ENCODE measurements around the gene GLUD1. TPM values are rescaled to one million over a fixed set of nuclear protein-coding genes. Genes with fewer than 3 reads are reported as not detected.
"Not testable (repeated sequence)": the region's sequence is repeated elsewhere in the genome, so short reads cannot be mapped to it uniquely, and the experiment has no call there.

The GLUD1 gene
- total RNA-seq, 2 experiments from 2014 or later, result 94.7 to 99.6 TPM

DNA sequence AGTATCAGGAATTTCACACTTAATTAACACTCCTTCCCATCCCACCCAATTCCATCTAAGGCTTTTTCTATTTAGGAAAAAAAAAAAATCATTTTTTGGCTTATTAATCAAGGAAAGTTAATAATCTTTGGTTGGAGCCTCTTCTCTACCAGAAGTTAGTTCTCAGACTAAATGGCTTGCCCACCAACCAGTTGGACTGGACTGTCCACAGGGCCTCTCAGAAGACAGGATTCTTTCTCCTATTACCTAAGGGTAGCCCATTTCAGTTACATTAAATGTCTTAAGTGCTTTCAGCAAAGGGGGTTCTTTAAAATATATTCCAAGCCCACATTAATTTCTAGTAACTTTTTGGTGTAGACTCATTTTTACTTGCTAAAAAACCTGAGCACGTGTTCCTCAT is 35.2 kb downstream of the GLUD1 start:
- DNase-seq (no peak), ATAC-seq (no peak)
- no peak overlapping the region for H3K4me3 Mint-ChIP-seq
- no peaks in the 10 kb centered on the region for H3K4me1 Mint-ChIP-seq (ENCODE audit: low read depth)
- ChIA-PET CTCF (no interaction called here), POLR2A (no interaction called here)
- H3K9me3 Mint-ChIP-seq (ENCODE audit: insufficient read depth), result no peaks in the 10 kb centered on the region
- H3K27me3 Mint-ChIP-seq (ENCODE audit: low read depth), result no peaks in the 10 kb centered on the region
- peaks cover 45% of the 10 kb centered on the region for H3K36me3 Mint-ChIP-seq (ENCODE audit: low read depth)
- H3K27ac Mint-ChIP-seq, result no peak overlapping the region

- CTCF ChIA-PET, result no interaction called here
- Mint-ChIP-seq H3K4me3 (no peak overlapping the region), H3K9me3 (ENCODE audit: insufficient read depth) (no peaks in the 10 kb centered on the region), H3K4me1 (ENCODE audit: low read depth) (no peaks in the 10 kb centered on the region), H3K27ac (no peak overlapping the region), H3K27me3 (ENCODE audit: low read depth) (no peaks in the 10 kb centered on the region), H3K36me3 (ENCODE audit: low read depth) (peaks cover 36% of the 10 kb centered on the region)
- POLR2A ChIA-PET, result no interaction called here
- ATAC-seq, result no peak
- no peak for DNase-seq
Measured at GRCh38 chr10:87058171-87058570, 36.5 kb downstream of the GLUD1 start.

GRCh38 chr10:87054373-87055295 is 40.0 kb downstream of the GLUD1 start:
- ChIA-PET CTCF (interaction anchor here (1.6 kb wide), 1 partner anchor 9 kb away, joined by 3 read pairs; no protein-coding TSS in a partner anchor), POLR2A (no interaction called here)
- Mint-ChIP-seq H3K27ac (no peak overlapping the region), H3K36me3 (ENCODE audit: low read depth) (peaks cover 35% of the 10 kb centered on the region), H3K9me3 (ENCODE audit: insufficient read depth) (no peaks in the 10 kb centered on the region), H3K4me1 (ENCODE audit: low read depth) (no peaks in the 10 kb centered on the region), H3K4me3 (no peak overlapping the region), H3K27me3 (ENCODE audit: low read depth) (no peaks in the 10 kb centered on the region)
- DNase-seq, result no peak
- ATAC-seq, result no peak

GRCh38 chr10:87053577-87054181 is 41.0 kb downstream of the GLUD1 start:
- H3K27ac Mint-ChIP-seq, result no peak overlapping the region
- ChIA-PET CTCF (interaction anchor here (1.6 kb wide), 1 partner anchor 8 kb away, joined by 3 read pairs; no protein-coding TSS in a partner anchor), POLR2A (no interaction called here)
- no peaks in the 10 kb centered on the region for H3K4me1 Mint-ChIP-seq (ENCODE audit: low read depth)
- H3K4me3 Mint-ChIP-seq, result no peak overlapping the region
- no peaks in the 10 kb centered on the region for H3K9me3 Mint-ChIP-seq (ENCODE audit: insufficient read depth)
- H3K36me3 Mint-ChIP-seq (ENCODE audit: low read depth), result peaks cover 30% of the 10 kb centered on the region
- no peaks in the 10 kb centered on the region for H3K27me3 Mint-ChIP-seq (ENCODE audit: low read depth)
- ATAC-seq, result no peak
- no peak for DNase-seq

- H3K9me3 Mint-ChIP-seq (ENCODE audit: insufficient read depth), result no peaks in the 10 kb centered on the region
- H3K36me3 Mint-ChIP-seq (ENCODE audit: low read depth), result peaks cover 31% of the 10 kb centered on the region
- no peaks in the 10 kb centered on the region for H3K27me3 Mint-ChIP-seq (ENCODE audit: low read depth)
- ChIA-PET CTCF (no interaction called here), POLR2A (no interaction called here)
- H3K4me3 Mint-ChIP-seq, result no peak overlapping the region
- no peaks in the 10 kb centered on the region for H3K4me1 Mint-ChIP-seq (ENCODE audit: low read depth)
- DNase-seq (no peak), ATAC-seq (no peak)
- no peak overlapping the region for H3K27ac Mint-ChIP-seq
Measured at GRCh38 chr10:87053111-87053510, 41.5 kb downstream of the GLUD1 start.

DNA sequence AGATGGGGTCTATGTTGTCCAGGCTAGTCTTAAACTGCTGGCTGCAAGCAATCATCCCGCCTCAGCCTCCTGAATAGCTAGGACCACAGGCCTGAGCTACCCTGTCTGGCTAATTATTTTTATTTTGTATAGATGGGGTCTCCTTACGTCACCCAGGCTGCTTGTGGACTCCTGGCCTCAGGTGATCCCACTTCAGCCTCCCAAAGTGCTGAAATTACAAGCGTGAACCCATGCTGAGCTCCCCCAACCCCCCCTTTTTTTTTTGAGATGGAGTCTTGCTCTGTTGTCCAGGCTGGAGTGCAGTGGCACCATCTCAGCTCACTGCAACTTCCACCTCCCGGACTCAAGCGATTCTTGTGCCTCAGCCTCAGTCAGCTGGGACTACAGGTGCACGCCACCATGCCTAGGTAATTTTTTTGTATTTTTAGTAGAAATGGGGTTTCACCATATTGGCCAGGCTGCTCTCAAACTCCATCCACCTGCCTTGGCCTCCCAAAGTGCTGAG is 49.2 kb downstream of the GLUD1 start:
- Mint-ChIP-seq H3K36me3 (ENCODE audit: low read depth) (peaks cover 25% of the 10 kb centered on the region), H3K27ac (no peak overlapping the region), H3K9me3 (ENCODE audit: insufficient read depth) (no peaks in the 10 kb centered on the region), H3K27me3 (ENCODE audit: low read depth) (no peaks in the 10 kb centered on the region), H3K4me1 (ENCODE audit: low read depth) (no peaks in the 10 kb centered on the region), H3K4me3 (no peak overlapping the region)
- ChIA-PET CTCF (interaction anchor here (1.0 kb wide), 1 partner anchor 9 kb away, joined by 3 read pairs; no protein-coding TSS in a partner anchor), POLR2A (no interaction called here)
- ATAC-seq, result no peak
- no peak for DNase-seq

- CTCF ChIA-PET; H3K27ac Mint-ChIP-seq; POLR2A ChIA-PET; H3K4me1 Mint-ChIP-seq (ENCODE audit: low read depth); DNase-seq; ATAC-seq; H3K9me3 Mint-ChIP-seq (ENCODE audit: insufficient read depth); H3K27me3 Mint-ChIP-seq (ENCODE audit: low read depth); H3K4me3 Mint-ChIP-seq: not testable (repeated sequence)
- H3K36me3 Mint-ChIP-seq (ENCODE audit: low read depth), result peaks cover 16% of the 10 kb centered on the region
Measured at GRCh38 chr10:87043579-87043978, 51.1 kb downstream of the GLUD1 start.

DNA sequence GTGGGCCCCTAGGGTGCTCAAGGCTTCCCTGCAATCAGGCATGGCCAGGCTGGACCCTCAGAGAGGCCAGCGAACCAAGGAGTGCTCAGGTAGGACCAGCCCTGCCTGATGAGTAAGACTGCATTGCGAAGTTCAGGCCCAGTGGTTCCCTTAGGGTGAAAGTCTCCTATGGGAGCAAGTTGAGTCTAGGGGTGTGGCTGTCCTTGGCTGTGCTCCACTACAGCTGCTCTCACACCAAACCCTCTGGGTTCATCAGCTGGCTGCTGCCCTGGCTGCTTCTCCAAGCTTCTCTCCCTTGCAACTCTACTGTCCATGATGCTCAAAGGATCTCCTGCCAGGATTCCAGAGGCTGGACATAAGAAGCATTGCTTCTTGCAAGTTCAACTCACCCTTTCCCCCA is 55.9 kb downstream of the GLUD1 start:
- no peak for ATAC-seq
- CTCF ChIA-PET, result no interaction called here
- DNase-seq, result no peak
- H3K9me3 Mint-ChIP-seq (ENCODE audit: insufficient read depth), result no peaks in the 10 kb centered on the region
- no peaks in the 10 kb centered on the region for H3K36me3 Mint-ChIP-seq (ENCODE audit: low read depth)
- no peak overlapping the region for H3K4me3 Mint-ChIP-seq
- H3K4me1 Mint-ChIP-seq (ENCODE audit: low read depth), result no peaks in the 10 kb centered on the region
- H3K27ac Mint-ChIP-seq, result no peak overlapping the region
- H3K27me3 Mint-ChIP-seq (ENCODE audit: low read depth), result peaks cover 8% of the 10 kb centered on the region
- POLR2A ChIA-PET, result no interaction called here

- no peak for ATAC-seq
- ChIA-PET POLR2A (no interaction called here), CTCF (no interaction called here)
- H3K4me3 Mint-ChIP-seq, result no peak overlapping the region
- peaks cover 10% of the 10 kb centered on the region for H3K27me3 Mint-ChIP-seq (ENCODE audit: low read depth)
- no peaks in the 10 kb centered on the region for H3K36me3 Mint-ChIP-seq (ENCODE audit: low read depth)
- DNase-seq, result no peak
- no peaks in the 10 kb centered on the region for H3K9me3 Mint-ChIP-seq (ENCODE audit: insufficient read depth)
- no peaks in the 10 kb centered on the region for H3K4me1 Mint-ChIP-seq (ENCODE audit: low read depth)
- no peak overlapping the region for H3K27ac Mint-ChIP-seq
Measured at GRCh38 chr10:87038286-87038717, 56.3 kb downstream of the GLUD1 start.

GRCh38 chr10:87036623-87037022 is 58.0 kb downstream of the GLUD1 start:
- no peak overlapping the region for H3K27ac Mint-ChIP-seq
- no peaks in the 10 kb centered on the region for H3K9me3 Mint-ChIP-seq (ENCODE audit: insufficient read depth)
- peaks cover 17% of the 10 kb centered on the region for H3K27me3 Mint-ChIP-seq (ENCODE audit: low read depth)
- ChIA-PET CTCF (no interaction called here), POLR2A (no interaction called here)
- ATAC-seq (no peak), DNase-seq (no peak)
- no peak overlapping the region for H3K4me3 Mint-ChIP-seq
- H3K36me3 Mint-ChIP-seq (ENCODE audit: low read depth), result no peaks in the 10 kb centered on the region
- H3K4me1 Mint-ChIP-seq (ENCODE audit: low read depth), result no peaks in the 10 kb centered on the region

DNA sequence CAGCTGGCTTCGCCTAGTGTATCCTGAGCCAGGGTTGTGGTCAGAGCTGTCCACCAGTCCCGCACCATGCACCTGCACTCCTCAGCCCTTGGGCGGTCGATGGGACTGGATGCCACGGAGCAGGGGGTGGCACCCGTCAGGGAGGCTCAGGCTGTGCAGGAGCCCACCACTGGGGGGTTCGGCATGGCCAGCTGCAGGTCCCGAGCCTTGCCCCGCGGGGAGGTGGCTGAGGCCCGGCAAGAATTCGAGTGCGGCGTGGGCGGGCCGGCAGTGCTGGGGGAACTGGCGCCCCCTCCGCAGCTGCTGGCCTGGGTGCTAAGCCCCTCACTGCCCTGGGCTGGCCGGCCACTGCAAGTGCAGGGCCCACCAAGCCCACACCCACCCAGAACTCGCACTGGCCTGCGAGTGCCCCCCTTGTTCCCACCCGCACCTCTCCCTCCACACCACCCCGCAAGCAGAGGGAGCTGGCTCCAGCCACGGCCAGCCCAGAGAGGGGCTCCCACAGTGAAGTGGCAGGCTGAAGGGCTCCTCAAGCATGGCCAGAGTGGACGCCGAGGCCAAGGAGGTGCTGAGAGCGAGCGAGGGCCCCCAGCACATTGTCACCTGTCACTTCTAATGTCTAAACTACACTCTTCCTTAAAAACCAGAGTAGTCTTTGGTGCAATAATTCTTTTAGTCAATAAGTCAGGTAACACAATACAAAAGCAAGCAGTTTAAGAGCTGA is 63.6 kb downstream of the GLUD1 start:
- POLR2A ChIA-PET, result no interaction called here
- Mint-ChIP-seq H3K4me1 (ENCODE audit: low read depth) (no peaks in the 10 kb centered on the region), H3K9me3 (ENCODE audit: insufficient read depth) (no peaks in the 10 kb centered on the region), H3K4me3 (no peak overlapping the region), H3K36me3 (ENCODE audit: low read depth) (no peaks in the 10 kb centered on the region), H3K27me3 (ENCODE audit: low read depth) (peaks cover 17% of the 10 kb centered on the region), H3K27ac (no peak overlapping the region)
- DNase-seq (no peak), ATAC-seq (no peak)
- CTCF ChIA-PET, result no interaction called here

DNA sequence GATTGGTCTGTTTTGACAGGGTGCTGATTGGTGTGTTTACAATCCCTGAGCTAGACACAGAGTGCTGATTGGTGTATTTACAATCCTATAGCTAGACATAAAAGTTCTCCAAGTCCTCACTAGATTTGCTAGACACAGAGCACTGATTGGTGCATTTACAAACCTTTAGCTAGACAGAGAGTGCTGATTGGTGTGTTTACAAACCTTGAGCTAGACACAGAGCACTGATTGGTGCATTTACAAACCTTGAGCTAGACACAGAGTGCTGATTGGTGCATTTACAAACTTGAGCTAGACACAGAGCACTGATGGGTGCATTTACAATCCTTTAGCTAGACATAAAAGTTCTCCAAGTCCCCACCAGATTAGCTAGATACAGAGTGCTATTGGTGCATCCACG is 64.2 kb downstream of the GLUD1 start:
- peaks cover 17% of the 10 kb centered on the region for H3K27me3 Mint-ChIP-seq (ENCODE audit: low read depth)
- H3K27ac Mint-ChIP-seq; CTCF ChIA-PET; DNase-seq; POLR2A ChIA-PET; H3K36me3 Mint-ChIP-seq (ENCODE audit: low read depth); H3K4me3 Mint-ChIP-seq; ATAC-seq; H3K4me1 Mint-ChIP-seq (ENCODE audit: low read depth); H3K9me3 Mint-ChIP-seq (ENCODE audit: insufficient read depth): not testable (repeated sequence)

Data from activated CD8-positive, alpha-beta T cell treated with anti-CD3 and anti-CD28 coated beads, Interleukin-2, amount 10 ng/mL, durations not matched to agents 7 days and 5 days (primary cell).